Kidney (tissue), 14 donors: ENCODE results near the gene MYO1H. TPM values are rescaled to one million over a fixed set of nuclear protein-coding genes. Genes with fewer than 3 reads are reported as not detected.

Source experiments
- DNase-seq, 5 donors: peaks; one replicate each; pipeline ENCODE4 v3.0.0-alpha.2; 2013 to 2020
- FAIRE-seq: peaks from 2 replicates; lab custom pipeline; 2012; peaks lifted over from hg19 to GRCh38; lab: Jason Lieb, UNC
- H3K27ac ChIP-seq, 2 donors: one replicate each; pipeline ENCODE4 v1.7.0; 2013; ENCODE audit warnings: low read depth in 2 of 2, low read length in 2 of 2, inconsistent platforms in 1 of 2
- H3K27me3 ChIP-seq: one replicate; pipeline ENCODE4 v1.7.1; 2013; ENCODE audit warnings: low read length, inconsistent platforms; ENCODE audit not compliant: control insufficient read depth, insufficient read depth
- H3K36me3 ChIP-seq, 3 donors: one replicate each; pipeline versions ENCODE4 v1.7.0 to v1.7.1; 2013; ENCODE audit warnings: low read length in 3 of 3, control low read depth in 1 of 3, inconsistent platforms in 1 of 3; ENCODE audit not compliant: insufficient read depth in 3 of 3, control insufficient read depth in 2 of 3
- H3K4me1 ChIP-seq, 3 donors: one replicate each; pipeline versions ENCODE4 v1.7.0 to v1.7.1; 2013; ENCODE audit warnings: low read length in 3 of 3, inconsistent platforms in 1 of 3, low read depth in 1 of 3; ENCODE audit not compliant: control insufficient read depth in 2 of 3, insufficient read depth in 2 of 3
- H3K4me3 ChIP-seq, 3 donors: one replicate each; pipeline versions ENCODE4 v1.7.0 to v1.8.1; 2013; ENCODE audit warnings: low read length in 3 of 3, control low read depth in 1 of 3, inconsistent platforms in 1 of 3
- H3K9ac ChIP-seq, 3 donors: one replicate each; pipeline versions ENCODE4 v1.7.0 to v1.7.1; 2013; ENCODE audit warnings: low read length in 3 of 3, control low read depth in 1 of 3, inconsistent platforms in 1 of 3
- H3K9me3 ChIP-seq, 3 donors: one replicate each; pipeline versions ENCODE4 v1.7.0 to v1.7.1; 2013; ENCODE audit warnings: low read length in 3 of 3, control low read depth in 1 of 3, inconsistent platforms in 1 of 3; ENCODE audit not compliant: control insufficient read depth in 2 of 3, insufficient read depth in 1 of 3
- CTCF ChIP-seq: IDR thresholded peaks from 3 replicates; pipeline ENCODE4 v1.5.1; 2012; ENCODE audit warnings: mild to moderate bottlenecking, moderate library complexity, borderline replicate concordance; ENCODE audit not compliant: insufficient read depth; ENCODE audit errors: extremely low read depth
- intact Hi-C: fragments of 100-400 bp; cut with DNase I; formaldehyde crosslinking; loops from one replicate; pipeline ENCODE4 v1.11.1; 2022
- polyA plus RNA-seq: library from polyadenylated mRNA; stranded (reverse); fragments of 350-450 nt; fragmentation: Illumina TruSeq; extraction: RNeasy Lipid Tissue Mini Kit (QIAGEN cat#74804); gene quantifications from one replicate; pipeline ENCODE4 v1.2.3, GENCODE V29; 2014; ENCODE audit warnings: low read depth, low replicate concordance; ENCODE audit not compliant: insufficient read depth
- total RNA-seq: library from RNA; stranded (reverse); fragmentation: NEBNext Ultra II Directional; extraction: Animal tissue kit (Norgen Biotek cat#: 25700); gene quantifications from one replicate; pipeline ENCODE4 v1.2.1, GENCODE V29; 2021
- donor health status: control.
- donor health status: control.
- donor health status: control.
- donor health status: control.
- donor health status: control.
- donor health status: DM: yes; HTN: yes; CAD: no.
- donor health status: Normal renal cell carcinoma (clear cell type).

Gene MYO1H
- total and polyA plus RNA-seq, 2 donors from 2014 or later: 0.56 TPM; not detected in 1

DNA sequence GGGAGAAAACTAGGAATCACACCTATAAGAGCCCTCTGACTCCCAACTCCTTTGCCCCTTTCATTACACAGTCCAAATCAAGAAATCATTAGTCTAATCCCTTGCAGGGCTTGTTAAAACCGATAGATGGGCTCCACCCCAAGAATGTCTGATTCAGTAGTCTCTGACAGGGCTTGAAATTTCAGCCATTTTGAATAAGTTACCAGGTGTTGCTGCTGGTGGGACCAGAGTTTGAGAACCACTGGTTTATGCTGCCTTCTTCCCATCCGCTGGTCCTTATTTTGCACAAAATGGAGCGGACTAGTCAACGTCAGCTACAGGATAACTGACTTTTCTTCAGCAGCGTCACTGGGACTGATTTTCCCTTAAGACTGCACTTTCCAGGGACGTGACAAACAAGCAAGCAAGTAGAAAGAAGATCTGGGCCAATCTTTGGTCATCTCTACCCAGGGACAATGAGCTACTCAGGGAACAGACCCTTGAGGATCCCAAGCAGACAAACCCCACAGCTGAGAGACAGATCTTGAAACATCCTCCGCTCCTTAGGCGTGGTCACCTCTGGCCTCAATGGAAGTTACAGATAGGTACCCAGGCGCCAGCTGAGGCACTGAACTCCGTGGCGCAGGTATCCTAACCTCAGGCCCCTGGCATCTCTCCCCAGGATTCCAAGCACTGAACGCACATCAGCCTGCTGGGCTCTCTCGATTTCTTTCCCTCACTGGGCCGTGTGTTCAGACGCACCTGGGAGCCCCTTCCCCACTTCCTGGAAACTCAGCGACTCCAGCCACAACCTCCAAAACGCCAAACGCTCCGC, 128.5 kb downstream of the MYO1H start:
- H3K27ac ChIP-seq: peak overlapping the region; percentile 90 to 99
- intact Hi-C loops: loop anchor here (5.0 kb wide), 1 partner anchor 44 kb away; no protein-coding TSS in a partner anchor
- peaks cover 0 to 20% (median 9%) of the 10 kb centered on the region in 3 donors for H3K4me1 ChIP-seq
- H3K9ac ChIP-seq: peak overlapping the region; percentile 96 to 99 (median 96)
- DNase-seq: peak in 1 of 5 donors; percentile 32
- peak overlapping the region; percentile 99 for H3K4me3 ChIP-seq
- FAIRE-seq: no peak
- no peaks in the 10 kb centered on the region for H3K36me3 ChIP-seq
- H3K27me3 ChIP-seq: no peaks in the 10 kb centered on the region
- no peaks in the 10 kb centered on the region for H3K9me3 ChIP-seq
- TF ChIP-seq CTCF: no peak

DNA sequence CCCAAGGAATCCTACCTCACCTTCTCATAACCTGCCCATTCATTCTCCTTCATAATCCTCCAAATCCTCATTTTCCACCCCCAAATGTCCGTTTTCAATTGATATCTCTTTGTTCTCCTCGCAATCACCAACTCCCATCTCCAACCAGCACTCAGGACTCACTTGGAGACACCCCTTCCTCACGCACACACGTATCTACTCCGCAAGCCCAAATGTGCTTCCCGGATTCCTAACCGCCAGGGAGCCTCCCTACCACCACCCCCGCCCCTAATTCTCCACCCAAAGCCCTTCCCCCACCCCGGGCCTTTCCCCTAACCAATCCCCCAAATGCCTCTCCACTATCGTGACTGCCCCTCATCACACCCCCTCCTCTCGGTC, 129.1 kb downstream of the MYO1H start:
- H3K9me3 ChIP-seq: no peaks in the 10 kb centered on the region
- no peaks in the 10 kb centered on the region for H3K36me3 ChIP-seq
- peak overlapping the region; percentile 90 to 99 for H3K27ac ChIP-seq
- intact Hi-C loops: loop anchor here (5.0 kb wide), 1 partner anchor 44 kb away; no protein-coding TSS in a partner anchor
- H3K4me3 ChIP-seq: peak overlapping the region; percentile 99
- H3K9ac ChIP-seq: peak overlapping the region; percentile 96 to 99 (median 96)
- no peaks in the 10 kb centered on the region for H3K27me3 ChIP-seq
- FAIRE-seq (no peak), DNase-seq (peak in 1 of 5 donors; percentile 47)
- peaks cover 0 to 20% (median 9%) of the 10 kb centered on the region in 3 donors for H3K4me1 ChIP-seq
- no peak for TF ChIP-seq CTCF

- Histone ChIP-seq H3K27ac (peak within 1 kb of the TSS; percentile 90 to 99), H3K36me3 (no peaks in the 10 kb centered on the region), H3K4me3 (peak within 1 kb of the TSS; percentile 99), H3K4me1 (peaks cover 0 to 20% (median 9%) of the 10 kb centered on the region in 3 donors), H3K27me3 (no peaks in the 10 kb centered on the region), H3K9ac (peak within 1 kb of the TSS; percentile 96 to 99 (median 96)), H3K9me3 (no peaks in the 10 kb centered on the region)
- intact Hi-C loops: loop anchor here (5.0 kb wide), 1 partner anchor 45 kb away; no protein-coding TSS in a partner anchor
- DNase-seq (peak; percentile 89 to 96 (median 94)), FAIRE-seq (no peak)
- peak; percentile 15 for TF ChIP-seq CTCF
These were observed 129.7 kb downstream of the MYO1H start, which contains the start of the genes KCTD10 and UBE3B for GRCh38 chr12:109477185-109477962. Gene KCTD10 (minus strand): TSS chr12:109477300. CDS start chr12:109477262, 38 bp downstream. Gene UBE3B (plus strand): TSS chr12:109477634. CDS start chr12:109483552, 5,918 bp downstream.
